GM19328 (cell line): Measurements from ENCODE around the gene COL4A6.
A peak's percentile ranks its signal among the peaks of the same experiment; 100 is the strongest.

Experiments used
- ATAC-seq: cut with Tn5 transposase; IDR thresholded peaks from one replicate; pipeline ENCODE4 v1.9.1; 2021; ENCODE audit warnings: mild to moderate bottlenecking, moderate library complexity; ENCODE audit not compliant: unreplicated experiment

Gene COL4A6

DNA sequence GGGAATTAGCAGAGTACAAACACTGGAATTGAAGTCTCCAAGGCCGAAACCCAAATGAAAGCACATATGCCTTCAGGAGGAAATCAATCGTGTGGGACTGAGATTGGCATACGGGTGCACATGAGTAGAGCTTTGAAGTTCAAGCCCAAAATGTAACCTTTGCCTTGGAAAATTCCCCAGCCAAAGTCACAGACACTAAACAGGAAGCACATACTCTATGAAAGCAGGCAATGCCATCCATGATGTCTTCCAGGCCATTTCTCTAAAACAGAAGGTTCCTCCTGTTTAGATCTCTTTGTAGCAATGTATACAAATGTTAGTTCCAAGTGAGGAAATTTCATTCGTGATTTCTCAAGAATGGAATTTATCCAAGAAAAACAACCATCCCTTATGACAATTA lies 162.5 kb downstream of the COL4A6 start:
- no peak for ATAC-seq

DNA sequence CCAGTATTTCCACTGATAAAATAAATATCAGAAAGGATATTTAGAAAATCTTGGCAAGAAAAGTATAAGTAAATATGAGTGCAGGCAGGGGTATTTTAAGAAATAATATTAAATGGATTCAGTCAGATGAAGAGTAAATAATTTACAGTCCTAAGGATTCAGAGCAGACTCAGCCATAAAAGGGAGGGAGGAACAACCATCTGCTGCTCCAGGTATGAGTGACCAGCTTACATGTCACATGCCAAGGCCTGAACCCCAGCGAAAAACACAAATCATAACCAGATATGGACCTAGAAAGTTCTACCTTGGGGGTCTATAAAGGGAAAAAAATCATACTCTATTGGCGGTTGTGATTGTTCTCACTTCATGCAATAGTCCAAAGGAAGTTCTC lies 166.8 kb downstream of the COL4A6 start:
- ATAC-seq: no peak

DNA sequence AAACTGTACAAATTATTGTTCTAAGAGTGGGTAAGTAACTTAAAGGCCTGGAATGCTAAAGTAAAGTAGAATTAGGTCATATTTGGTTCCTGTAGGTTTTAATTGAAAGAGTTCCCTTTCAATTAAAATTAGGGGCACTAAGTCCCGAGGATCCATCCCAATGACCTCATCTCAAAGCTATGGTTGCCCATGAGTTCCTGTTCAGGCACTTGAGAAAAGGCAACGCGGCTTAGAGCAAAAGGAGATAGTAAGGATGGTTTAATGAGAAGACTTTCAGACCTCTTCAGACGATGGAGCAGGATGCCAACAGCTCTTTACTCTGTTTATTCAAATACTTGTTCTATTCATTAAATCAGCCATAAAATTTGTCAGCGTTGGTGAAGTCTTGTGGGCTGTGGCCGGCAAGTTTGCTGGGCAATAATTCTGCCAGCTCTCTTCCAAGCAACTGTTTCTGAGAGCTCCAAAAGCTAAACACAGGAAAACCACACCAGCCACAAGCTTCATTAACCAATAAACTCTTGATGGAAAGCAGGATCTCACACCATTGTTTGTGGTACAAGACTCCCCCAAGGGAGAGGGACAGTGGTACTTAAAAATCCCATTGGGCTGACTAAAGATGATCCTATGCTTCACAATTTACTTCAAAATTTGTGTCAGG lies 167.4 kb downstream of the COL4A6 start:
- no peak for ATAC-seq

DNA sequence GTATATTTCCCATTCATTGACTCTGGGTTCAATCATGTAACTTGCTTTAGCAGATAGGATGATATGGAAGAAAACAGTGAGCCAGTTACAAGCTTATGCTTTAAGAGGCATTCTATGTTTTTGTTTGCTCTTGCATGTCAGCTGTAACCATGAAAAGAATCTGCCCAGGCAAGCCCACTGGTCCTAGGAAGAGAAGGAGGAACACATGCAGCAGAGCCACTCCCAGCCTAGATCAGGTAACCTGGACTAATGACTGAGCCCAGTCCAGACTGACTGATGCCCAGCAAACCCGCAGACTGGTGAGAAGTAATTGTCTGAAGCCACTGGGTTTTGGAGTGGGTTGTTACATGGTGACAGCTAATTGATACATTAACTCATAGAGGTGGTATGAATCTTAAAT lies 167.9 kb downstream of the COL4A6 start:
- ATAC-seq: no peak

GRCh38 chrX:108268434-108269080 lies 169.7 kb downstream of the COL4A6 start:
- no peak for ATAC-seq

- no peak for ATAC-seq
Observed at GRCh38 chrX:108267557-108267956, 170.7 kb downstream of the COL4A6 start.

DNA sequence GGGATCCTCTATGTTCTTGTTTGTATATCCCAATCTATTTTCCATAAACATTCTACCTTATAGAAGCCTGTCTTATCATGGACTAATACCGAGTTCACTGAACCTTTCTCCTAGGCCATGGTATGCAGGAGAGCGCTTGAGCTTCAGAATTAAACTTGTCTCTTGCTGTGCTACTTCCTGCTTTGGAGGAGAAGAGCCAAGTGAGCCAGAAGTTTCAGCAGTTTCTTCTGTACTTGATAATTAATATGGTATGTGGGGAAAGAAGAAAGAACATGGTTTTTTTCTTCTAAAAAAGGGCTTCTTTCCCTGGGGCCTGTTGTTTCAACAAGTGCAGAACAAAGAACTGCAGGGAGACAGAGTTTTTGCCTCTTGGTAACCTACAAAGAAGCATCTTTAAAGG lies 173.8 kb downstream of the COL4A6 start:
- no peak for ATAC-seq

DNA sequence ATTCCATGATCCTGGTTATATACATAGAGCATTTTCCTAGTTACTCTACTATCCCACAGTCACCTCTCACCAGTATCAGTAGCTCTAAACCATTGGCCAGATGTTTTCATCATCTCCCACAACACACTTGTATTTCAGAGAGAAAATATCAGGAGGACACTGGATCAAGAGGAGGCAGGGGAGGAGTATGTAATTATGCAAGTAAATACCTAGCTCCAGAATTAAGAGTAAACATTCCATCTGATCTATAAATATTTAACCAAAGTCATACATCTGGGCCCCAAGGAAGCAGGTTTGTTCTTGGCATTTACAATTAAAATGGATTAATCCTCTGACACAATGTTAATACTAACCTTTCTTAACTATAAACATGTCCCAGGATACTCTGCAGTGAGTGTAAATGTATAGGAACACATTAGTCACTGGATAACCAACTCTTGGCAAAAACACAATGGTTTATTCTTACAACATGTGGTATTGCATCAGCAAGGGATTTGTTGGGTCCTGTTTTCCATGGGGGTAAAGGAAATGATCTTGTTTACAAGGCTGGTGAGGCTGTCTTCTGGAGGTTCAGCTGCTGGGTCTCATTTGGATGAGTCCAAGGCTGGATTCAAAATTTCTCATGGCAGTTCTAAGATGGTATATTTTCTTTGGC lies 176.5 kb downstream of the COL4A6 start:
- ATAC-seq: no peak

DNA sequence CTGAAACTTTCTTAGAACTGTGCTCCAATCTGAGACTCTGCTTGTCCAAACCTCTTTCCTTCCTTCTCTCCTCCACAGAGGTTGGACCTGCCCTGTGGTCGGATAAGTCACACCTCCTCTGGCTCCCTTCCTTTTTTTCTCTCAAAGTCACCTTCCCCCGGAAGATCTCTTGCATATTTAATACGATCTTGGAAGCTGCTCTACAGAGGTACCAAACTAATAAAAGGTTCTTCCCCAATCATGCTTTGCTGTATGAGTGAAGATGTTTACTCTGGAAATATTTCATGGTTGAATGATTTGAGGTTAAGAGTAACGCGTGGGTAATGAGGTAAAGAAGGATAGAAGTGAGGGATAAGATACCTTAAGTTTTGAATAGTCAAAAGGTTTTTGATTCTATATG lies 180.7 kb downstream of the COL4A6 start:
- ATAC-seq: no peak

DNA sequence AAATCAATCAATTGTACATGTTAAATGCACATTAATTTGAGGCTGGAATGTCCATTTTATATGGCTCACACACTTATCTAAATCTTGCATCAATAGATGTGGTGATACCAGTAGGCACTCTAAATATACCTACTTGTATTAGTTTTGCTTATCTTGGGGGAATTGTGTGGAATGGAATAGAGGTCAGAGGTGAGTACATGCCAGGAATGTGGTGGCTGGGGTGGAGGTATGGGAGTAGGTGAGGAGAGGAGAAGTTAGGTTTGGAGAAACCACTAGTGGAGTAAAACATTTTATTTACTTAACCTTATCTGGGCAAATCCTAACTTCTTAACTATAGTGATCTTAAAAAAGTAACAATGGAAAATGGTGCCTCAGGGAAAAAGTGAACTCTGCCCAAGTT lies 183.6 kb downstream of the COL4A6 start:
- no peak for ATAC-seq

- ATAC-seq: no peak
Observed at GRCh38 chrX:108250654-108251579, 187.3 kb downstream of the COL4A6 start.

- no peak for ATAC-seq
Observed at GRCh38 chrX:108246304-108246954, 191.8 kb downstream of the COL4A6 start.

GRCh38 chrX:108245462-108245861 lies 192.8 kb downstream of the COL4A6 start:
- ATAC-seq: no peak

DNA sequence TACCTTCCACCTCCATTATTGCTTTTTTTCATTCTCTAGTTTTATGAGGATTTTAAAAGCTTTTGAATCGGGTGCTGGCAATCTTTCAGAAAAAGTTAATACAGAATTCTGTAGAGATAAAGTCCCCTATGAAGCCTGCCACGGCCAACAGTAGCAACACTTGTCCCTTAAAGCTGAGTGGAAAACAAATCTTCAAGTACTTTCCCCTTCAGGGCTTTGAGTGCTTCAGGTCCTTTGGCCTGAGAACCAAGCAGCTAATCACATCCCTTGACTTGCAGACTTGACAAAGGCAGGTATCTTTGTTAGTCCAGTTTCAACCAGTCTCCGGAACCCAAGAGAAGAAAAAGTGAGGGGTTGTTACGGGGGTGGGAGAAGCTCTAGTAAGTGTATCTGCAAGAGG lies 202.2 kb downstream of the COL4A6 start:
- no peak for ATAC-seq

DNA sequence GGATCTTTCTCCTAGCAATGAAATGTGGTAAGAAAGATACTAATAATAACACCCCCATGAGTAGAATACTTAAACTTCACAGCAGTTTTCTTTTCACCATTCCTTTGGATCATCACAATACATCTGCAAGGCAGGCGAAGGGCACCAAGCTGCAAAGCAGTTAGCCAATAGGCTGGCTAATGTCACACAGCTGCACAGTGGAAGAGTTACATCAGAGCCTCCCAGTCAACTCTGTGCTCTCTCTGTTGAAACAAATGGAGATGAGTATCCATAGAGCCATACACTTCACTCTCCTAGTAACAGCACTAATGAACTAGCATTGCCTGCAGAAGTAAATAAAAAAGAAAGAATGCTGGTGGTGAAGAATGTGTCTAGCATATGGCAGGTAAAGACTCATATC lies 207.6 kb downstream of the COL4A6 start:
- ATAC-seq: no peak

DNA sequence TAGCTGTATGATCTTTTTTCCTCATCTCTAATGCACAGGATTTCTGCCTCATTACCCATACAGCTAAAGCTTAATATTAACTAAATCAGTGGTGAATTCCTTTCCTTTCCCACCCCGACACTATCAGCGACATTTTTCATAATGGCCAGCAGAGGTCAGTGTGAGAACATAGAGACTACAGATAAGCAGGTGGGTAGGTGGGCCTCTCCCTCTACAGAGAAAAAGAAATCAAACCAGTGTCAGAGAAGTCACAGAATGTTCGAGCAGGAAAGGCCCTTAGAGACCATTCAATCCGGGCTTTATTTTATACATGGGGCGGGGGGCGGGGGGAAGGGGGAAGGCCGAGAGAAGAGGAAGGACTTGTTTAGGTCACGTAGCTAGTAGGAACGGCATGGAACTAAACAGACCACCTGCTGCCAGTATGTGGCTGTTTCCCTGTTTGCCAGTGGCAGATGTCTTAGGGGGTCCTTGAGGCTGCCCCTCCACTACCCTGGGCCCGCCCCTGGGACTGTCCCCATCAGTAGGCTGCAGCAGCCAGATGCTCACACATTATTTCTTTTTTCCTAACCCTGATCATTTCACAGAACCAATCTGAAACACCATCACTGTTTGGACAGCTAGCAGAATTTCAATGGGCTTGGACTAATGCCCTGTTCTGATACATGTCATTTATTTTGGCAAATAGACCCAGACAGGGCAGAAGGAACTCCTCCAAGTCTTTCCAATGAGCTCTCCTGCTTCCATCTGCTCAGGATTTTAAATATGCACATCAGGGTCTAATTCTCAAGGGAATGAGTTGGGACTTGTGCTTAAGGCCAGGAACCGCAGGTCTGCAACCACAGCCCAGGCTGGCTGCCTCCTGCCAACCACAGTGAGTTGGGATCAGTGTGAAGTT lies 213.2 kb downstream of the COL4A6 start:
- peak; percentile 61 for ATAC-seq

DNA sequence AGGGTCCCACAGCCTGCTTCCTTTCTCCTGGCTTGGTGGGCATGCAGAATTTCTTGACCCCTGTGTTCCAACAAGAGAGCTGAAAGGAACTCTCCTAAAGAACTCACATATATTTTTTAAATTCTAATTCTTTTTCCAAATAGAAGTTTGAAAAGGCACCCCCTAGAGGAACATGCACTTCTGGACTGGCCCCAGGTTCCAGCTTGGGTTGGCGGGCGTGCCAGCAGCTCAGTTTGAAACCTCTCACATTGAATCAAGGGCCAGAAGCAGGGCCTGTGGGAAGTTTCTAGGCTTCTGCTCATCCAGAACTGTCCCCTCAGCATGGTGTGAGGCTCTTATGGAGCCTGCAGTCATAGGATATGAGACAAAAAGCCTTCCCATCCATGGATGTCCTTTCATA lies 214.0 kb downstream of the COL4A6 start:
- ATAC-seq: no peak

DNA sequence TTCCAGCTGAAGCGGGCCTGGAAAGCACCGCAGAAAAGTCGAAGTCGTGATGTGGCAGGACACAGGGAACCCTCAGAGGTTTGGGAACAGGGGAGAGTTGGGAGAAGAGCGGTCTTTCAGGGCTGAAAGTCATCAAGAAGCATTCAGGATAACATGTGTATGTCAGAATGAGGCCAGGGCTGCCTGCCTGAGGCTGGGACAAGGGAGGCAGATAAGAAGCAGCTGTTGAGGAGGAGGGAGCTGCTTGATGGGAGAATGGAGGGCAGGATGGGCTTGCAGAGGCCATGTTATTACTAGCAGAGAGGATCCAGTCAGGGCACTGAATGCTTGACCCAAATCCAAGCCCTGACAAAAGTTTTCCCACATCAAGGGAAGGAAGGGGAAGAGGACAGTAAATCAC lies 214.6 kb downstream of the COL4A6 start:
- no peak for ATAC-seq

- ATAC-seq: no peak
Observed at GRCh38 chrX:108221301-108221864, 216.8 kb downstream of the COL4A6 start.
